ENCODE data around the gene TMPRSS6.

Gene TMPRSS6

GRCh38 chr22:37112084-37112728 is 2.7 kb upstream of the TMPRSS6 start:
- DNase-seq: no peak

- DNase-seq: no peak
Observed at GRCh38 chr22:37111156-37111717, 1.7 kb upstream of the TMPRSS6 start.

- no peak for DNase-seq
Observed at GRCh38 chr22:37107816-37108621, 1.5 kb downstream of the TMPRSS6 start.

- DNase-seq: no peak
Observed at GRCh38 chr22:37105990-37106389, 3.5 kb downstream of the TMPRSS6 start.

GRCh38 chr22:37105154-37105553 is 4.4 kb downstream of the TMPRSS6 start:
- DNase-seq: no peak

GRCh38 chr22:37103656-37104452 is 5.7 kb downstream of the TMPRSS6 start:
- no peak for DNase-seq

- DNase-seq: no peak
Observed at GRCh38 chr22:37103151-37103550, 6.4 kb downstream of the TMPRSS6 start.

GRCh38 chr22:37101311-37102066 is 8.0 kb downstream of the TMPRSS6 start:
- no peak for DNase-seq

GRCh38 chr22:37100589-37101127 is 8.9 kb downstream of the TMPRSS6 start:
- DNase-seq: no peak

GRCh38 chr22:37098976-37099591 is 10.4 kb downstream of the TMPRSS6 start:
- no peak for DNase-seq

GRCh38 chr22:37097346-37097745 is 12.2 kb downstream of the TMPRSS6 start:
- DNase-seq: no peak

GRCh38 chr22:37095113-37095512 is 14.4 kb downstream of the TMPRSS6 start:
- no peak for DNase-seq

- DNase-seq: no peak
Observed at GRCh38 chr22:37094239-37094638, 15.3 kb downstream of the TMPRSS6 start.

- no peak for DNase-seq
Observed at GRCh38 chr22:37092997-37093396, 16.5 kb downstream of the TMPRSS6 start.

GRCh38 chr22:37091994-37092393 is 17.5 kb downstream of the TMPRSS6 start:
- DNase-seq: no peak

GRCh38 chr22:37090920-37091695 is 18.4 kb downstream of the TMPRSS6 start:
- no peak for DNase-seq

- no peak for DNase-seq
Observed at GRCh38 chr22:37089434-37089833, 20.1 kb downstream of the TMPRSS6 start.

- no peak for DNase-seq
Observed at GRCh38 chr22:37088750-37089408, 20.6 kb downstream of the TMPRSS6 start.

GRCh38 chr22:37088108-37088605 is 21.4 kb downstream of the TMPRSS6 start:
- DNase-seq: peak in 1 of 2 experiments; percentile 11

GRCh38 chr22:37086184-37086583 is 23.3 kb downstream of the TMPRSS6 start:
- no peak for DNase-seq
